Effector memory CD4-positive, alpha-beta T cell (primary cell): Measurements from ENCODE around the gene RNU6-9.

Experiments
- DNase-seq, 3 donors: peaks; one replicate each; pipeline ENCODE4 v3.0.0-alpha.2; 2020
- H3K27ac ChIP-seq: 2 replicates; pipeline ENCODE4 v1.7.0; 2013; ENCODE audit warnings: mild to moderate bottlenecking, low read length, moderate library complexity; ENCODE audit not compliant: insufficient read depth, poor library complexity, severe bottlenecking
- H3K27me3 ChIP-seq: replicated peaks from 2 replicates; pipeline ENCODE4 v1.7.0; 2013; ENCODE audit warnings: mild to moderate bottlenecking, low read length; ENCODE audit not compliant: insufficient read depth, control insufficient read depth, poor library complexity, severe bottlenecking
- H3K36me3 ChIP-seq: 2 replicates; pipeline ENCODE4 v1.7.0; 2013; ENCODE audit warnings: mild to moderate bottlenecking, low read length, moderate library complexity; ENCODE audit not compliant: control insufficient read depth, insufficient read depth
- H3K4me1 ChIP-seq: 2 replicates; pipeline ENCODE4 v1.7.0; 2013; ENCODE audit warnings: low read length, mild to moderate bottlenecking; ENCODE audit not compliant: control insufficient read depth, insufficient read depth, poor library complexity, severe bottlenecking
- H3K4me3 ChIP-seq: 2 replicates; pipeline ENCODE4 v1.7.0; 2013; ENCODE audit warnings: low read length, low read depth, mild to moderate bottlenecking; ENCODE audit not compliant: insufficient read depth, poor library complexity, severe bottlenecking
- H3K9me3 ChIP-seq: 2 replicates; pipeline ENCODE4 v1.7.0; 2013; ENCODE audit warnings: mild to moderate bottlenecking, low read length, moderate library complexity; ENCODE audit not compliant: control insufficient read depth

RNU6-9 gene

DNA sequence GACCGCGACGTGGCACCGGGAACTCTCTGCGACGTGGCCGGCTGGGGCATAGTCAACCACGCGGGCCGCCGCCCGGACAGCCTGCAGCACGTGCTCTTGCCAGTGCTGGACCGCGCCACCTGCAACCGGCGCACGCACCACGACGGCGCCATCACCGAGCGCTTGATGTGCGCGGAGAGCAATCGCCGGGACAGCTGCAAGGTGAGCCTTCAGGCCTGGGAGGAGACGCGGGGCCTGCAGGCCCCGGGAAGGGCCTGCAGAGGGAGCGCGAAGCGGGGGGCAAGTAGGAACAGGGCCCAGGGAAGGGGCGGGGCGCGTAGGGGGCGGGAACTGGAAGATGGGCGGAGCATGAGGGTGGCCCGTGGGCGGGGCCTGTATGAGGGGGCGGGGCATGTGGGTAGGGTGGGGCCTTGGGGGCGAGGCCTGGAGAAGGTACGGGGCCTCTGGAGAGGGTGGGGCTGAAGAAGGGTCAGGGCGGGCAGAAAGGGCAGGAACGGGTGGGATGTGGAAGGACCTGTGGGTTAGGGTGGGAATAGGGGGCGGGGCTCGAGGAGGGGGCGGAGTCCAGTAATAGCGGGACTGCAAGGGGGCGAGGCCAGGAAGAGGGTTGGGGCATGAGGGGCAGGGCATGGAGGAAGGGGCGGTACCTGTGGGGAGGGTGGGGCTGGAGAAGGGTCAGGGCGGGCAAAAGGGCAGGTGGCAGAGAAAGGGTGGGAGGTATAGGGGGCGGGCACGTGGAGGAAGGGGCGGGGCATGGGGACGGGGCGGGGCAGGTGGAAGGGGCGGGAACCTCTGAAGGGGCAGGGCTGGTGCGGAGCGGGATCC is 31.3 kb upstream of the RNU6-9 start:
- DNase-seq = peak; percentile 52 to 64 (median 56)
- H3K36me3 ChIP-seq = no peaks in the 10 kb centered on the region
- no peak overlapping the region for H3K4me3 ChIP-seq
- peaks cover 22% of the 10 kb centered on the region for H3K4me1 ChIP-seq
- no peak overlapping the region for H3K27ac ChIP-seq
- peaks cover 8% of the 10 kb centered on the region for H3K27me3 ChIP-seq
- no peaks in the 10 kb centered on the region for H3K9me3 ChIP-seq

DNA sequence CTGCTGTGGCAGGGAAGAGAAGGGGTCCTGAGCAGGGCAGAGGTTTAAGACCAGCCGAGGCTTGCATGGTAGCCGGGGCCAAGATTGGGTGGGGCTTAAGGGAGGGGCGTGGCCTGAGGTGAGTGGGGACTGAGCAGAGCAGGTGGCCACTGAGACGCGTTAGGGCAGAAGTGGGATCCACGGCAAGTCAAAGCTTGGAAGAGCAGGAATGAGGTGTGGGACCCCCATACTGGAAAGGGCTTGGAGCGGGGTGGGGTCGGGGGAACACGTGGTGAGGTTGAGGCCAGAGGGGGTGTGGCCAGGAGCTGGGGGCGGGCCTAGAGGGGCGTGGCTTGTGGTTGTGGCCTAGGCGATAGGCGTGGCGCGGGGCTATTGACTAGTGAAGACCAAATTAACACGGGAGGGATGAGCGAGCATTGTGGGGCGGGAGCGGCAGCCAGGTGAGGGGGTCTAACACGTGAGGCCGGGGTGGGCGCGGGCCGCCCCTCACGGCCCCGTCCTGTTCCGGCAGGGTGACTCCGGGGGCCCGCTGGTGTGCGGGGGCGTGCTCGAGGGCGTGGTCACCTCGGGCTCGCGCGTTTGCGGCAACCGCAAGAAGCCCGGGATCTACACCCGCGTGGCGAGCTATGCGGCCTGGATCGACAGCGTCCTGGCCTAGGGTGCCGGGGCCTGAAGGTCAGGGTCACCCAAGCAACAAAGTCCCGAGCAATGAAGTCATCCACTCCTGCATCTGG is 30.5 kb upstream of the RNU6-9 start:
- Histone ChIP-seq H3K36me3 (peaks cover 5% of the 10 kb centered on the region), H3K4me1 (peaks cover 22% of the 10 kb centered on the region), H3K27ac (no peak overlapping the region), H3K4me3 (peak overlapping the region; percentile 33), H3K27me3 (peaks cover 8% of the 10 kb centered on the region), H3K9me3 (no peaks in the 10 kb centered on the region)
- peak; percentile 69 to 73 (median 72) for DNase-seq

DNA sequence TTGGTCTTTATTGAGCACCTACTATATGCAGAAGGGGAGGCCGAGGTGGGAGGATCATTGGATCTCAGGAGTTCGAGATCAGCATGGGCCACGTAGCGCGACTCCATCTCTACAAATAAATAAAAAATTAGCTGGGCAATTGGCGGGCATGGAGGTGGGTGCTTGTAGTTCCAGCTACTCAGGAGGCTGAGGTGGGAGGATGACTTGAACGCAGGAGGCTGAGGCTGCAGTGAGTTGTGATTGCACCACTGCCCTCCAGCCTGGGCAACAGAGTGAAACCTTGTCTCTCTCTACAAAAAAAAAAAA is 30.0 kb upstream of the RNU6-9 start:
- H3K27me3 ChIP-seq = peaks cover 8% of the 10 kb centered on the region
- DNase-seq = no peak
- H3K4me3 ChIP-seq = peak overlapping the region; percentile 33
- peaks cover 9% of the 10 kb centered on the region for H3K36me3 ChIP-seq
- no peaks in the 10 kb centered on the region for H3K9me3 ChIP-seq
- H3K4me1 ChIP-seq = peaks cover 22% of the 10 kb centered on the region
- no peak overlapping the region for H3K27ac ChIP-seq

DNA sequence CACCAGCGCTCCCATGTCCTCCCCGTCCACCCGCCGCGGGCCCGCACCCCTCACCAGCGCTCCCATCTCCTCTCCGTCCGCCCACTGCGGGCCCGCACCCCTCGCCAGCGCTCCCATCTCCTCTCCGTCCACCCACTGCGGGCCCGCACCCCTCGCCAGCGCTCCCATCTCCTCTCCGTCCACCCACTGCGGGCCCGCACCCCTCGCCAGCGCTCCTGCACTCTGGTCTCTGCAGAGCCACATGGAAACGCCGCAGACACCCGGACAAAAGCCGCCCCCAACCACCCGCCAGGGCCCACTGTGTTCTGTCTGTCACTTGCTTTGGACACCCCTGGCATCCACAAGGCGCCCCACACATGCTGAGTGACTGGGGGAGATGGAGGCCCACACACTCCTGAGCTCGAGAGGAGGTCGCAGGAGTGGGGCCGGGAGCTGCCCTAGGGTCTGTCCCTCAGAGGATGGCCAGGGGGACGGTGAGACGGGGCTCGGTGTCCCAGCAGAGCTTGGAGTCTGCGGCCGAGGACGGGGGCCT is 26.4 kb upstream of the RNU6-9 start:
- H3K27me3 ChIP-seq = no peaks in the 10 kb centered on the region
- no peaks in the 10 kb centered on the region for H3K9me3 ChIP-seq
- no peak overlapping the region for H3K4me3 ChIP-seq
- H3K4me1 ChIP-seq = peaks cover 14% of the 10 kb centered on the region
- DNase-seq = no peak
- no peak overlapping the region for H3K27ac ChIP-seq
- peaks cover 37% of the 10 kb centered on the region for H3K36me3 ChIP-seq

DNA sequence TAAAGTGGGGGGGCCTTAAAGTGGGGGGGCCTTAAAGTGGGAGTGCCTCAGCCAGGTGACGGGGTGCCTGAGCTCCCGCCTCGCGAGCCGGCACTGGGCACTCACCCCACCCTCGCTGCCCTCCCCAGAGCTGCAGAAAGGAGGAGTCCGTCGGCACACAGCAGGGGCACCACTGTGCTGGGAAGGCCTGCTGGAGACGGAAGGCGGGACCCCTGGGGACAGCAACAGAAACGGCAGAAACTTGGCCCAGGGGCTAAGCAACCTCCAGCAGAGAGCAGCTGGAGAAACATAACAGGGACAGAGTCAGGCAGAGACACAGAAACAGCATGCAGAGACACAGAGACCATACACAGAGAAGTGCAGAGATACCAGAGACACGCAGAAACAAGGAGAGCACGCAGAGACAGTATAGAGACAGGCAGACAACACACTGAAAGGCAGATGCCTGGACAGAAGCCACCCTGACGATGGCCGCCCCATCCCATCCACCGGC is 25.9 kb upstream of the RNU6-9 start:
- Histone ChIP-seq H3K9me3 (no peaks in the 10 kb centered on the region), H3K27ac (no peak overlapping the region), H3K36me3 (peaks cover 37% of the 10 kb centered on the region), H3K4me3 (no peak overlapping the region), H3K27me3 (no peaks in the 10 kb centered on the region), H3K4me1 (peaks cover 19% of the 10 kb centered on the region)
- DNase-seq = no peak

DNA sequence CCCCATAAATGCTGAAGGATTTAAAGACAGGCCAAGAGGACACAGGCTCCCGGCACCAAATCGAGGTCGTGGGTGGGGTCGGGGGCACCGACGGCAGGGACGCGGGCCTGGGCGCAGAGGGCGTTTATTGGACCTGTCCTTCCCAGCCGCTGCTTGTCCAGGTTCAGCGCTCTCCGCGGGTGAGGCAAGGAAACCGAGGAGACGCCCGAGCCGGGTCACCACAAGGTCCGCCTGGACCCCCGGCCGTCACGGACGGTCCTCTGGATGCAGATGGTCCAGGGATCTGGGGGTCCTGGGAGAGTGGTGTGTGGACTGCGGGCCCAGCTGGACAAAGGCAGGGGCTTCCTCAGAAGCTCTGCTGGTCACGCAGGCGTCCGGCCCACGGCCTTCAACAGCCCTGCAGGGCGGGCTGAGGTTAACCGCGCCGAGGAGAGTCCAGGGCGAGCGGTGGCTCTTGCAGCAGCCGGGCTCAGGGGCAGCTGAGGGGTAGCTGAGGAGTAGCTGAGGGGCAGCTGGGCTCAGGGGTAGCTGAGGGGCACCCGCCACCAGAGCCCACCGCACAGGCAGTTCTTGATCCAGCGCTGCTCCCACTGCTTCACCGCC is 25.3 kb upstream of the RNU6-9 start:
- peaks cover 37% of the 10 kb centered on the region for H3K36me3 ChIP-seq
- H3K9me3 ChIP-seq = no peaks in the 10 kb centered on the region
- no peak for DNase-seq
- peaks cover 16% of the 10 kb centered on the region for H3K4me1 ChIP-seq
- no peaks in the 10 kb centered on the region for H3K27me3 ChIP-seq
- H3K4me3 ChIP-seq = no peak overlapping the region
- no peak overlapping the region for H3K27ac ChIP-seq

DNA sequence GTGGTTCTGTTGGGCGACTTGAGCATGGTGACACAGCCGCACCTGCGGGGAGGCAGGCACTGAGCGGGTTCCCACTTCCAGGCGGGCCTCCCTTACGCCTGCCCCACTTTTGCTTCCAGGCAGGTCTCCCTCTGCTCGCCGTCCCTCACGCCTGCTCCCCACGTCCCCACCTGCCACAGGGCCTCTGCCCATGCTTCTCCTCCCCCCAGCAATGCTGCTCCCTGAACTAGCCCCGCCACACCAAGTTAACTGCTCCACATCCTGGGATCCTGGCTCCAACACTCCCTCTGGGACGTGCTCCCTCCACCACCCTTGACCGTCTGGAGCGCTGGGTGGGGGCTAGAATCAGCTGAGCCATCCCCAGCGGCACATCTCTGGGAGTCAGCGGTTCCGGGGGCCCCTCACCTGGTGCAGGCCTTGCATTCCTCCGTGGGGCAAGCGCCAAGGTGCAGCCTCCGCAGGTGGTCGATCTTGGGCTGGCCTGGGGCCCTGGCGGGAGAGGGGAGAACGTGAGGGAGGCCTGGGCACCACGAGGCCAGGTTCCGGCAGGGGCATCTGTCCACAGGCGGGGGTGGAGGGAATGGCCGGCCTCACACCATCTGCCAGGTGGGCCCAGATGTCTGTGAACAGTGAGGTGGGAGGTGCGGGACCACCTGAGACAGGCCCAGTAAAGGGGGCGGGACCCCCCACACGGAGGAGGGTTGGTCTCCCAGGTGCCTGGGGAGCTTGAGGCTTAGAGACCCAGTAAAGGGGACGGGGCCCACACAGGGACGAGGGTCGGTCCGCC is 24.6 kb upstream of the RNU6-9 start:
- H3K27me3 ChIP-seq = no peaks in the 10 kb centered on the region
- no peak for DNase-seq
- H3K4me1 ChIP-seq = peaks cover 13% of the 10 kb centered on the region
- no peaks in the 10 kb centered on the region for H3K9me3 ChIP-seq
- H3K27ac ChIP-seq = no peak overlapping the region
- no peak overlapping the region for H3K4me3 ChIP-seq
- H3K36me3 ChIP-seq = peaks cover 37% of the 10 kb centered on the region

DNA sequence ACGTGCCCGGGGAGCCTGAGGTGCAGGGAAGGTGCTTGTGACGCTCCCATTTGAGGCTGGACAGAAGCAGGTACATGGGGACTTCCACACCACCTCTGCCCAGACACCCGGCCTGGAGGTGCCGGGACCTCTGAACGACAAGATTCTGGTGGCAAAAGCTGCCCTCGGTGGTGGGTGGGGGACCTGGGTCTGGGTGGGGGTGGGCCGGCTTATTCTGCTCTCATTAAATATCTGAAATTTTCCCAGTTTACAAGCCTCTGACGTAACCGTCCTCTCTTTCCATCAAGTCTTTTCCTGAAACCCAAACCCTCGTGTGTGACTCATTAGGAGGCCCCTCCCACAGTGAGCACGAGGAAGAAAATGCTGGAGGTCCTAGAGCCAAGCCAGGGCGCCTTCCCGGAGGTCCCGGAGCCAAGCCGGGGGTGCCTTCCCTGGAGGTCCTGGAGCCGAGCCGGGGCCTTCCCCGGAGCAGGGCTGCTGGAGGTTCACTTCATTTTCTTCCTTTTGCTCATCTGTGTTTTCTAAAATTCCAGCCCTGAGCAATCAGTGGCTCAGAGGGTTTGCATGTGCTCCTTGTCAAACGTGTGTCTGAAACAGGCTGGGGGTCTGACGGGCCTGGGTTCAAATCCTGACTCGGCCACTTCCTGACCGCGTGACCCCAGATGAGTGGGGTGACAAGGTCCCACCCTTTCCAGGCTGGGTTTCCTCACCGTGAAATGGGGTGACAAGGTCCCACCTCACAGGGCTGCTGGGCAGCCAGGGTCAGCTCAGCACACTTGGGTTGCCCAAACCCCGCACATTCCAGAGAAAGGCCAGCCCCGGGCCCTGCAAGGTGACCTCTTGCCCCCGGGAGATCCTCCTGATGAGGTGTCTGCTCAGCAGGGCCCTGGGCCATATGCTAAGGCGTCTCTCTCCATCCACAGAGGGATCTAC is 23.8 kb upstream of the RNU6-9 start:
- Histone ChIP-seq H3K9me3 (no peaks in the 10 kb centered on the region), H3K27me3 (no peaks in the 10 kb centered on the region), H3K36me3 (peaks cover 37% of the 10 kb centered on the region), H3K4me3 (no peak overlapping the region), H3K27ac (no peak overlapping the region), H3K4me1 (peaks cover 9% of the 10 kb centered on the region)
- no peak for DNase-seq

DNA sequence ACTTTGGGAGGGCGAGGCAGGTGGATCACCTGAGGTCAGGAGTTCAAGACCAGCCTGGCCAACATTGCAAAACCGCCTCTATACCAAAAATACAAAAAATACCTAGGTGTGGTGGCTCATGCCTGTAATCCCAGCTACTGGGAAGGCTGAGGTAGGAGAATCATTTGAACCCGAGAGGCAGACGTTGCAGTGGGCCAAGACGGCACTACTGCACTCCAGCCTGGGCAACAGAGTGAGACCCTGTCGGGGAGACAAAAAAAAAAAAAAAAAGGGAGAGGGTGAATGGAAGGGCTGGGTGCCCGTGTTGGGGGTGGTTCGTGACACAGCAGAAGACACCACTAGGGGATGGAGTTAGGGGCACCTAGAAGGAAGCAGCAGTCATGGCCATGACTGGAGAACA is 23.0 kb upstream of the RNU6-9 start:
- Histone ChIP-seq H3K4me3 (no peak overlapping the region), H3K36me3 (peaks cover 37% of the 10 kb centered on the region), H3K9me3 (no peaks in the 10 kb centered on the region), H3K4me1 (peaks cover 9% of the 10 kb centered on the region), H3K27ac (no peak overlapping the region), H3K27me3 (no peaks in the 10 kb centered on the region)
- no peak for DNase-seq
